HG03108 (cell line): ENCODE measurements around the gene HUNK.
"Not testable (repeated sequence)": the region's sequence is repeated elsewhere in the genome, so short reads cannot be mapped to it uniquely, and the experiment has no call there.

Experiments used
- ATAC-seq: cut with Tn5 transposase; IDR thresholded peaks from one replicate; pipeline ENCODE4 v1.9.1; 2021; ENCODE audit warnings: moderate library complexity; ENCODE audit not compliant: unreplicated experiment

Gene HUNK

DNA sequence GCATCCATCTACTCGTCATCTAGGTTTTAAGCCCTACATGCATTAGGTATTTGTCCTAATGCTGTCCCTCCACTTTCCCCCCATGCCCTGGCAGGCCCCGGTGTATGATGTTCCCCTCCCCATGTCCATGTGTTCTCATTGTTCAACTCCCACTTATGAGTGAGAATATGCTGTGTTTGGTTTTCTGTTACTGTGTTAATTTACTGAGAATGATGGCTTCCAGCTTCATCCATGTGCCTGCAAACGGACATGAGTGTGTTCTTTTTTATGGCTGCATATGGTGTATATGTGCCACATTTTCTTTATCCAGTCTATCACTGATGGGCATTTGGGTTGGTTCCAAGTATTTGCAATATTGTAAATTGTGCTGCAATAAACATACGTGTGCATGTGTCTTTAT is 165.9 kb downstream of the HUNK start:
- ATAC-seq: not testable (repeated sequence)

DNA sequence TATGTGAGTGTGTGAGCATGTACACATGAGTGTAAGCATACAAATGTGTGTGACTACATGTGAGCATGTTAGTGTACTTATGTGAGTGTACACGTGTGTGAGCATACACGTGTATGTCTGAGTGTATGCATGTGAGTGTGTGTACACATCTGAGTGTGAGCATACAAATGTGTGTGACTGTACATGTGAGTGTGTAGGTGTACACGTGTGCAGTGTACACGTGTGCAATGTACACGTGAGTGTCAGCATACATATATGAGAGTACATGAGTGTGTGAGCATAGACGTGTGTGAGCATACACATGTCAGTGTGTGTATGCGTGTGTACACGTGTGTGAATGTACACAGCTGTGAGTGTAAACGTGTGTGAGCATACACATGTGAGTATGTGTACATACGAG is 170.6 kb downstream of the HUNK start:
- no peak for ATAC-seq

DNA sequence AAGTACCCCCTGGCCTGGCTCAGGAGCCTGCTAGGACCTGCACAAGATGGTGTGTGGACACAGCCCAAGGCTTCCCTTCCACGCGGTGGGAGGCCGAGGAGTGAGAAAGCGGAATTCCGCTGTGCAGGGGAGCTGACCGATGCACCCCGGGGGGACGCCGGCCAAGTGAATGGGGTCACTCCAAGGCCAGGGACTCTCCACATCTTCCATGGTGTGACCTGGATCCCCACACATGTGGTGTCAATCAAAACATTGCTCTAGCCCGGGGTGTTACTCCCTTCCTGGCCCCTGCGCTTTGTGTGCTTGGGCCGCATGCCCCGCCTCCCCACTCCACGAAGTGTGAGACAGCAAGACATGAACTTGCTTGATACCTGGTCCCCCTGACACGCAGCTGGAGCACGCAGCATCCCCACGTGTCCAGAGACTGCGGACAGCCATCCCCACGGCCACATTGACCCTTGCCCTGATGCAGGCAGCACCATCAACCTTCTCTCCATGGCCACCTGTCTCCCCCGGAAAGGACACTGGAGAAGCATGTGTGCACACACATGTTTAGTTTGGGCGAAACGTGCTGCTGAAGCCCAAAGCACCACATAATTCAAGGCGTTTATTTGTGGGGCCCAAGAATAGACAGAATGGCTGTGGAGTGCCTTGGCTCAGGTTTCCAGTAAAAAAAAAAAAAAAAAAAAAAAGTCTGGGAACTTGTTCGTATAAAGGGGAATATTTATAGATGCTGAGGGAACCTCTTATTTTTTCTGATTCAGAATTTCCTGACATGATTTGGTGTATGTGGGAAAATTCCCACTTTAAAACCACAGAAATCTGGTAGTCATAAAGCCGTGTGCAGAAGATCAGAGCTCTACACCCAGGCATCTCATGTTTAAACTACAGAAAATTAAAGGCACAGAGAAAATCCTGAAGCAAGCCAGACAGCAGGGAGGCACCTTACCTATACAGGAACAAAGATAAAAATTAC is 171.7 kb downstream of the HUNK start:
- ATAC-seq: no peak

DNA sequence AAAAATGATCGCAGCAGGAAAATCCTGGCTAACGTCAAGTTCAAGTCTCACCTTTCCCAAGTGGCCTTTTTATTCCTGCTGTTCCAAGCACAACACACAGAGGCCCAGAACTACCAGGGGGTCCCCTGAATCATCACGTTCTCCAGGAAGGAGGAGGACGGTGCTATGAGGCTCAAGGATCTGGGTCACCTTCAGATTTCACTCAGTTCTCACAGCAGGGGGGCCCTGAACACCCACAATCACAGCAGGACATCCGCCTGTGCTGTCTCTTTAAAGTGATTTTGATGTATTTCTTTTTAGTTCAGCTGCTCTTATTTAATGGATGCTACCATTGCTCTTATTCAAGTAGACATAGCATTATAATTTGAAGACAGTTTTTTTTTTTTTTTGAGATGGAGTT is 173.4 kb downstream of the HUNK start:
- no peak for ATAC-seq

DNA sequence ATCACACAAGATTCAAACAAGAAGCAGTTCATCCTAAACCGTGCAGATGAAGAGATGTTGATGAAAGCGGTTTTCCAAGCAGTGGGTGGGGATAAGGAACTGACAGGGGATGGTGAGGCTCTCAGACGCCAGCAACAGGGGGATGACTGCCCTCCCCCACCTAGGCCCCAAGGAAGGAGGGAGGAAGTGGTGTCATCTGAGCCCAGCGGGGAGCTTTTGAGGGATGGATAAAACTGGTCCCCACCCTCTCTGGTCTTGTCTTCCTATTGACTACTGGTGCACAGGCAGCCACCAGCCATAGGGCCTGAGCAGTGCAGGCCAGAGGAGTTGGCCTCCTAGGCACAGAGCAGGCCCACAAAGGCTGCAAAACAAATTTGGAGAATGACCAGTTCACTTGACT is 175.5 kb downstream of the HUNK start:
- no peak for ATAC-seq
